Skin epidermis (tissue), 12 donors: ENCODE results near the gene PISD.
A peak's percentile ranks its signal among the peaks of the same experiment; 100 is the strongest.
"Not testable (repeated sequence)": the region's sequence is repeated elsewhere in the genome, so short reads cannot be mapped to it uniquely, and the experiment has no call there.

Source experiments
- H3K27ac ChIP-seq, 21 experiments: fragments of 200-600 bp; sonication (generic) in 11 of 21; one replicate each; pipeline ENCODE4 v1.5.0; 2020; ENCODE audit warnings: mild to moderate bottlenecking in 3 of 21, inconsistent platforms in 2 of 21, moderate library complexity in 2 of 21
- H3K4me3 ChIP-seq, 7 experiments: fragments of 200-600 bp; sonication (generic) in 2 of 7; one replicate each; pipeline ENCODE4 v1.5.0; 2020; ENCODE audit warnings: inconsistent platforms in 2 of 7, mild to moderate bottlenecking in 2 of 7, moderate library complexity in 1 of 7

PISD gene

GRCh38 chr22:31661851-31662667 lies at the start of gene PISD:
TSS of gene PISD (minus strand) at chr22:31662215. CDS start at chr22:31662208, 7 bp downstream.
- Histone ChIP-seq H3K27ac (peak within 1 kb of the TSS; percentile 14 to 93 (median 84)), H3K4me3 (peak within 1 kb of the TSS; percentile 61 to 99 (median 77))

GRCh38 chr22:31711226-31711625 lies 49.2 kb upstream of the PISD start:
- H3K4me3 ChIP-seq, H3K27ac ChIP-seq: not testable (repeated sequence)

GRCh38 chr22:31707519-31707918 lies 45.5 kb upstream of the PISD start:
- Histone ChIP-seq H3K27ac (no peak overlapping the region), H3K4me3 (no peak overlapping the region)

- no peak overlapping the region for H3K27ac ChIP-seq
- no peak overlapping the region for H3K4me3 ChIP-seq
These were observed 33.4 kb upstream of the PISD start for GRCh38 chr22:31695423-31695822.

GRCh38 chr22:31694046-31694445 lies 32.0 kb upstream of the PISD start:
- not testable (repeated sequence) for H3K4me3 ChIP-seq, H3K27ac ChIP-seq

GRCh38 chr22:31692186-31692886 lies 30.3 kb upstream of the PISD start:
- Histone ChIP-seq H3K4me3 (no peak overlapping the region), H3K27ac (peak overlapping the region in 2 of 21 experiments; percentile 41 to 63)

- no peak overlapping the region for H3K4me3 ChIP-seq
- H3K27ac ChIP-seq = peak overlapping the region in 1 of 21 experiments; percentile 16
These were observed 29.4 kb upstream of the PISD start for GRCh38 chr22:31691408-31691807.

GRCh38 chr22:31683181-31684105 lies 21.4 kb upstream of the PISD start:
- no peak overlapping the region for H3K4me3 ChIP-seq
- H3K27ac ChIP-seq = peak overlapping the region in 12 of 21 experiments; percentile 11 to 70 (median 37)

- H3K27ac ChIP-seq = peak overlapping the region in 12 of 21 experiments; percentile 2 to 70 (median 32)
- no peak overlapping the region for H3K4me3 ChIP-seq
These were observed 20.7 kb upstream of the PISD start for GRCh38 chr22:31682751-31683150.

- Histone ChIP-seq H3K4me3 (no peak overlapping the region), H3K27ac (peak overlapping the region in 8 of 21 experiments; percentile 23 to 70 (median 41))
These were observed 19.6 kb upstream of the PISD start for GRCh38 chr22:31681349-31682345.

- Histone ChIP-seq H3K4me3 (no peak overlapping the region), H3K27ac (peak overlapping the region in 10 of 21 experiments; percentile 5 to 48 (median 19))
These were observed 18.9 kb upstream of the PISD start for GRCh38 chr22:31680861-31681341.

- no peak overlapping the region for H3K4me3 ChIP-seq
- no peak overlapping the region for H3K27ac ChIP-seq
These were observed 16.7 kb upstream of the PISD start for GRCh38 chr22:31678748-31679147.

GRCh38 chr22:31676700-31677099 lies 14.7 kb upstream of the PISD start:
- Histone ChIP-seq H3K27ac (peak overlapping the region in 18 of 21 experiments; percentile 34 to 87 (median 76)), H3K4me3 (peak overlapping the region; percentile 25 to 45 (median 34))

GRCh38 chr22:31674219-31674618 lies 12.2 kb upstream of the PISD start:
- H3K4me3 ChIP-seq, H3K27ac ChIP-seq: not testable (repeated sequence)

- not testable (repeated sequence) for H3K4me3 ChIP-seq, H3K27ac ChIP-seq
These were observed 6.8 kb upstream of the PISD start for GRCh38 chr22:31668849-31669248.

GRCh38 chr22:31662668-31663037 lies 638 bp upstream of the PISD start:
- Histone ChIP-seq H3K4me3 (peak overlapping the region; percentile 61 to 99 (median 77)), H3K27ac (peak overlapping the region in 20 of 21 experiments; percentile 14 to 93 (median 84))

- Histone ChIP-seq H3K27ac (peak overlapping the region in 20 of 21 experiments; percentile 14 to 93 (median 84)), H3K4me3 (peak overlapping the region; percentile 61 to 99 (median 77))
These were observed 1.1 kb downstream of the PISD start for GRCh38 chr22:31660860-31661341.

GRCh38 chr22:31659246-31659645 lies 2.8 kb downstream of the PISD start:
- Histone ChIP-seq H3K27ac (peak overlapping the region in 1 of 21 experiments; percentile 7), H3K4me3 (no peak overlapping the region)
